Gastroesophageal sphincter (tissue), 3 donors: Measurements from ENCODE around the gene TIPRL.

Source experiments
- CTCF ChIP-seq, 4 experiments: fragments of 200-600 bp in 2 of 4; fragments of 450-650 bp in 2 of 4; sonication (generic) in 1 of 4; IDR thresholded peaks; one replicate each; pipeline ENCODE4 v1.5.1; 2017 to 2019; ENCODE audit warnings: antibody characterized with exemption in 4 of 4, mild to moderate bottlenecking in 2 of 4, moderate library complexity in 2 of 4
- EP300 ChIP-seq: sonication (generic); formaldehyde crosslinking; IDR thresholded peaks from one replicate; pipeline ENCODE4 v1.6.1; 2017; ENCODE audit warnings: antibody characterized with exemption, mild to moderate bottlenecking
- POLR2A ChIP-seq, 2 donors: fragments of 450-650 bp; IDR thresholded peaks; one replicate each; pipeline ENCODE4 v1.6.1; 2017; ENCODE audit warnings: antibody characterized with exemption in 2 of 2, mild to moderate bottlenecking in 2 of 2, moderate library complexity in 1 of 2
- POLR2AphosphoS5 ChIP-seq: sonication (generic); formaldehyde crosslinking; IDR thresholded peaks from one replicate; pipeline ENCODE4 v1.6.1; 2017; ENCODE audit warnings: antibody characterized with exemption

- TF ChIP-seq CTCF (IDR thresholded peaks at IDR 0.05) = no peak
- no peak for TF ChIP-seq POLR2A (IDR thresholded peaks at IDR 0.05)
- no peak for TF ChIP-seq EP300
- TF ChIP-seq POLR2AphosphoS5 = no peak
Observed at GRCh38 chr1:168139070-168139469, 39.7 kb upstream of the TIPRL start.
